DND-41 (cell line): ENCODE results near the gene RNF167.

Experiments used
- CTCF ChIP-seq: IDR thresholded peaks from 2 replicates; pipeline ENCODE4 v1.5.1; 2012; ENCODE audit warnings: borderline replicate concordance, low read length, moderate library complexity, mild to moderate bottlenecking; ENCODE audit not compliant: poor library complexity, severe bottlenecking; ENCODE audit errors: extremely low read depth
- EZH2 ChIP-seq: IDR thresholded peaks from 3 replicates; pipeline ENCODE4 v1.6.1; 2012; ENCODE audit warnings: borderline replicate concordance, low read depth, mild to moderate bottlenecking, moderate library complexity, low read length, inconsistent platforms; ENCODE audit not compliant: severe bottlenecking

- no peak for TF ChIP-seq CTCF
- no peak for TF ChIP-seq EZH2
Measured at GRCh38 chr17:4940555-4941318, 669 bp downstream of the RNF167 start.
